HG03457 (cell line): Measurements from ENCODE around the gene MCAT.

Experiments
- ATAC-seq: cut with Tn5 transposase; IDR thresholded peaks from one replicate; pipeline ENCODE4 v1.9.1; 2021; ENCODE audit warnings: moderate number of reproducible peaks; ENCODE audit not compliant: unreplicated experiment

Gene MCAT

DNA sequence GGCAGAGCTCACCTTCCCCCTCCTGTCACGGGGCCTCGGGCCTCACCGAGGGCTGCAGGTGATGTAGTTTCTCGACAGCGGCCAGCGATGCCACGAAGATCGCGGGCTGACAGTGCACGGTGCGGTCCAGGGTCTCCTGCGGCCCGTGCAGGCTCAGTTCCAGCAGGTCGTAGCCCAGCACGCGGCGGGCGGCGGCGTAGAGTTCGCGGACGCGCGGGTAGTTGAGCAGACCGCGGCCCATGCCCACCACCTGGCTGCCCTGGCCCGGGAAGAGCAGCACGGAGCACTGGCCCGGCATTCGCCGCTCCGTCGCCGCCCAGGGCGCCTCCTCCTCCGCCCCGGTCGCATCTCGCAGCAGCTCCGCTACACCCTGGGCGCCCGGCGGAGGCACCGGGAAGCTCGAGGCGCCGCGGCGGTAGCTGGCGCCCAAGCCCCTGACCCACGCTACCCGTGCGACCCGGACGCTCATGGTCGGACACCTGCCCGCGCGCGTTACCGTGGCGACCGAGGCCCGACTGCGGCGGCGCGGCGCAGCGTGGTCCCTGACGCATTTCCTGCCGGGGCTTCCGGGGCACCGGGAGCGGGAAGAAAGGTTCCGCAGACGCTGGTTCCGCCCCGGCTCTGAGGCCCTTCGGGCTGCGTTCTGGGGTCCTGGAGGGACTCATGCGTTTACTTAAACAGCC, at the start of gene MCAT:
TSS of gene MCAT (minus strand) at position 519 of the 683 bp plus-strand sequence. CDS start at position 469, 50 bp downstream.
- ATAC-seq: no peak

DNA sequence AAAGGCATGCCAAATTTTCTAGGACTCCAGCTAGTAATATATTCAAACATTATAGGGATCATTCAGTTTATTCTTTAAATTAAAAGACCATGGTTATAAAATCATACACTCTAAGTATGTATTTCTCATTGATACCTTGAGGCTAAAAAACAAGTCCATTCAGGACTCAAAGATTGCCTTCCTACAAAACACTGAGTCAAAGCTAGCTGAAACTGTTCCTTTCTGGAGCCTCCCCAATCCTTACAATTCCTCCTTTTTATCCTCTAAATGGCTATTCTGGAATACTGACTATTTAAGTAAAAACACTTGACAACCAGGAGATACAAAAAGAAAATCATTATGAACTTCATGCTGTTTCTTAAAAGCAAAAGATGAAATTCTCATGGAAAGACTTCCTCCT, 48.6 kb upstream of the MCAT start:
- no peak for ATAC-seq

- no peak for ATAC-seq
Measured at GRCh38 chr22:43188829-43189545, 45.8 kb upstream of the MCAT start.

GRCh38 chr22:43187171-43188099, 44.2 kb upstream of the MCAT start:
- peak; percentile 68 for ATAC-seq

- ATAC-seq: peak; percentile 27
Measured at GRCh38 chr22:43186272-43187170, 43.3 kb upstream of the MCAT start, which contains the start of gene TTLL12. Gene TTLL12, minus strand, starts transcription at chr22:43187134. Its CDS starts 65 bp downstream, at chr22:43187069.

DNA sequence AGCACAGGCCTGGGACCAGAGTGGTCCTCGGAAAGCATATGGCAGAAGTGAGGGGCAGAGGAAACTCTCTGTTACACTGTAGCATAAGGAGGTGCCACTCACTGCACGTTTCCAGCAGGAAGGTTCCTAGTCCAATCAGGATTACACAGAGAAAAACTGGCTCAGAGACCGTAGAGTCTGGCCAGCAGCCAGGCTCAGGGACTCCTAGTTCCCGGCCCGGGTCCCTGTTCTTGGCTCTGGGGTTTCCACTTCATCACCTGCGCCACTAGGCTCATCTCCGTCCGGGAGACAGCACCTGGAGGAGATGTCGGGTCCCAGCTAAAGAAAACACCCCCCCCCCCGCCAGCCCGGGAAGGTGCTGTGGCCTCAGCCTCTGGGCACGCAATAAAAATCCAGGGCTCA, 42.7 kb upstream of the MCAT start:
- ATAC-seq: no peak

DNA sequence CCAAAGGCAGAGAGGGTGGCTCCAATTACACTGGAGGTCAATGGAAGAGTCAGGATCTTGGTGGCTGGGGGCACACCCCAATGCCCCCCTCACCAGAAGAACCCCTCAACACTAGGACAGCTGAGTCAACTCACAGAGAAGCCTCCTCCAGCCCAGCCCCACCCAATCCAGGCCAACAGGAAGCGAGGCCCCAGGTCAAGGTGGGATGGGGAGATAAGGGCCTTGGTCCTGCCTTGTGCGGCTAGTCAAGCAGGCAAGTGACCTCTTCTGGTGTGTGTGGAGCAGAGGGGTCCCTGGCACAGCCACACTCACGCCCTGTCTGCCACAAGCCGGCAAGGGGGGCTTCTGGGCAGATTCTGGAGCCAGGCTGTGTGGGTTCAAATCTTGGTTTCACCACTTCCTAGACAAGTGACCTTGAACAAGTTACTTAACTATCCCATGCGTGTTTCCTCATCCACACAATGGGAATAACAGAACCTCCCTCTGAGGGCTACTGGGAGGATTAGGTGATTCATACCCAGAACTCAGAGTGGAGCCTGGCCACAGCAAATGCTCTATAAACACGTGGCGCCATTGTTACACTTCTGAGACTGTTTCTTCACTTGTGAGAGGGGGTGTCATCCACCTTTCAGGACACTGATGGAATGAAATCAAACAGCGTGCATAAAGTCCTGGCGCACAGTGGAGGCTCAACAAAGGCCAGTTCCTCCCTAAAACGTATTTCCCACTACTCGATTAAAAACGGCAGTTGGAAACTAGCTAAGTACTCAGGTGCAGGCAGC, 40.5 kb upstream of the MCAT start:
- no peak for ATAC-seq

GRCh38 chr22:43182726-43183125, 39.5 kb upstream of the MCAT start:
- ATAC-seq: no peak

DNA sequence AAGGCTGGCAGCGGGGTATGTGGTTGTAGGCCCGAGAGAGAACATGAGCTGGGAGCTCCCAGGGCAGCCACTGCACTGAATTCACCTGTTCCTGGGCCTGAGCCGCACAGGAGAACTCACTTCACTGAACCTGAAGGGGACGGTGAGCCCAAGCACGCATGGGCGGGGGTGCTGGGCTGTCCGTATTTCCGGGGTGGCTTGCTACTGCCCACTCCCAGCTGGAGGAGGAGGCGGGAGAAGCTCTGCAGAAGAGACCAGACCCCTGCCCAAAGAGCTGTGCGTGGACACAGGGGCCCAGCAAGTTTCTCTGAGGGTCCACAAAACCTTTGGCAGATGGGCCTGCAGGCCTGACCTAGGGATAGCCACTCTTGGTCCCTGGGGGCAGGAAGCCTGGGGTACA, 38.9 kb upstream of the MCAT start:
- ATAC-seq: no peak

DNA sequence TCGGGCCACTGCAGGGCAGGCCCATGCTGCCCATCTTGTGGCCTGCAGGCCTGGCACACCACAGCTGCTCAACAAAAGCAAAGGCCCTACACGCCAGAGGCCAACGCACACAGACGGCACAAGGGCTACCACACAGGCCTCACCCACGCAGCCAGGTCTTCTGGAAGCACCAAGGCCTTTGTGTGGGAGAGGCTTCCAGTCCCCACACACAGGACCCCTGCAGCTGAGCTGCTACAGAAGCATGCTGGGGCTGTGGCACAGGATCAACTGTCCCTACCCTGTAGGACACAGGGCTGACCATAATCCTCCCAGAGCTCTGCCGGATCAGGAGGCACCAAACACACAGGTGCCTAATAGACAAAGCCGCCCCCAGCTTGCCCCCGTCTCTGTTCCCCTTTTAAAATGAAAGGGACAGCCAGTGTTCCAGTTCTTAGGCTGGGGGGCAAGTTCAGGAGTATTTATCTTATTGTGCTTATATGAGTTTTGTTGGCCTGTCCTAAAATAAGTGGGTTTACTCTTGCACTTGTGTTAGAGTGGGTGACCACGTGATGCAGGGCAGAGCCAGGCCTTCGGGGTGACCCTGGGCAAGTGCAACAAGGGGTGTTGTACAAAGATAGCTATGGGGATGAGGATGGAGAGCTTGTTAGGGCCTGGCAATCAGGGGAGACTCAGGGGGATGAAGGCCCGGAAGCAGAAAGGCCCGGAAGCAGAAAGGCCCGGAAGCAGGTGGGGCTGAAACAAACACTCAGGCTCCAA, 38.3 kb upstream of the MCAT start:
- no peak for ATAC-seq

DNA sequence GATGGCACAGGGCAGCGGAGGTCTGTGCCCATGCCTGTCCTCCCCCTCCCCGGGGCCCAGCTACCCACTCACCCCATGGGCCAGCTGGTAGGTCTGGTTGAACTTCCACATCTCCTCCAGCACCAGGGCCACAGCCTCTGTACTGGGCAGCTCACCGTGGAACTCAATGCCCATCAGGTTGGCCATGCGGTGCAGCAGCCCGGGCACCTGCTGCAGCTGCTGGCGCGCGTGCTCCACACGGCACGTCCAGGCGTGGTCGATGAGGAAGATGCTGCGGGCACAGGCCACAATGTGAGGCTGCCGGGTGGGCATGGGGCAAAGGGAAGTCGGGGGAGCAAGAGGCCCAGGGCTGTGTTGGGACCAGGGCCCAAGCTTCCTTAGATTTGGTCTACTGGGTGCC, 37.5 kb upstream of the MCAT start:
- no peak for ATAC-seq

DNA sequence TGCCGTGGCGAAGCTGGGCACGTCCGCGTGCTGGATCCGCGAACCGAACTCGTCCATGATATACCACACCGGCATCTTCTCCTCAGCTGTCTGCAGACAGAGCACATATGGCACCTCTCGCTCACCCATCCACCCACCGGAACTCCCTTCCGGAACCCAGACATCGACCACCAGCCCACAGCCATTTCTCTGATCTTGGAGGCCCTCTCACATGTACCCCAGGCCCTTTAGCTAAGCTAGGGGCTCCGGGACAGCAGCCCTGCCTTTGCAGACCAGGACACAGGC, 36.7 kb upstream of the MCAT start:
- no peak for ATAC-seq

- ATAC-seq: no peak
Measured at GRCh38 chr22:43179146-43179910, 36.1 kb upstream of the MCAT start.

GRCh38 chr22:43177479-43177878, 34.3 kb upstream of the MCAT start:
- no peak for ATAC-seq

GRCh38 chr22:43176090-43176489, 32.9 kb upstream of the MCAT start:
- no peak for ATAC-seq

GRCh38 chr22:43174941-43175531, 31.8 kb upstream of the MCAT start:
- no peak for ATAC-seq

DNA sequence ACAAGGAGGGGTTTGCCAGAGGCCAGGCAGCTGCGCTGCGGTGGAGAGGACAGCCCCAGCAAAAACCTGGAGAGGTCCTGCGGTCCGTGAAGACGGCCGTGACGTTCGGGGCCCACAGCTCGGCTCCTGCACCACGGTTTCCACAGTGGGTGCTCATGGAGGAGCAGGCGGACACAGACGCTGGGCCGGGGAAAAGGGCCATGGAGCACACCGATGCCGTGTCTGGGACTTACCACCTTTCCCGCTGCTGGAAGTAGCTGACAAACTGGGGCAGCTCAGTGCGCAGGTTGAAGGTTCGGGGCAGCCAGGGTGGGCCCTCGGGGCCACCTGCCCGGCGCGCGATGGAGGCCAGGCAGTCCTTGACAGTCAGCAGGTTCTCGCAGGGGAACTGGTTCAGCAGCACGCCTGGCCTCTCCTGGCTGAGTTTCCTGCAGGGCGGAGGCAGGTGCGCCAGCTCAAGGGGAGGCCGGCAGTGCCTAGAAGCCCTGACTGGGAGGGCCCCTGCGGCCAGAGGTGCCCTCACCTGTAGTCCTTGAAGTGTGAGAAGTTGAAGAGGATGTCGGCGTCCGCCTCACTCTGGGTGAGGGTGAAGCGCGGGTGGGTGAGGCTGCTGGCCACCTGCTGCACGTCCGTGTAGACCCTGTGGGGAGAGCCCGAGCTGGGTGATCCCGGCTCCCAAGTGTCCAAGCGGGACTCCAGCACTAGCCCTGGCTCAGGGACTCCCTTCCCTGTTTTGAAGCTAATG, 30.9 kb upstream of the MCAT start:
- no peak for ATAC-seq
